Osteoblast (primary cell): ENCODE measurements around the gene EXOC4. TPM values are rescaled to one million over a fixed set of nuclear protein-coding genes. Genes with fewer than 3 reads are reported as not detected.

Experiments
- DNase-seq: peaks from one replicate; pipeline ENCODE4 v3.0.0; 2011; ENCODE audit warnings: low spot score, mixed read lengths; ENCODE audit not compliant: insufficient read length; ENCODE audit errors: missing footprints
- H2AFZ ChIP-seq: 2 replicates; pipeline ENCODE4 v1.6.0; 2011; ENCODE audit warnings: mild to moderate bottlenecking, low read length
- H3K27ac ChIP-seq: 2 replicates; pipeline ENCODE4 v1.5.1; 2011; ENCODE audit warnings: mild to moderate bottlenecking, low read depth, low read length, moderate library complexity
- H3K27me3 ChIP-seq: 2 replicates; pipeline ENCODE4 v1.6.0; 2012; ENCODE audit warnings: mild to moderate bottlenecking, control low read depth, inconsistent platforms, low read length, moderate library complexity; ENCODE audit not compliant: insufficient read depth
- H3K36me3 ChIP-seq: 2 replicates; pipeline ENCODE4 v1.5.1; 2011; ENCODE audit warnings: mild to moderate bottlenecking, low read length, control low read depth, moderate library complexity; ENCODE audit not compliant: insufficient read depth
- H3K4me1 ChIP-seq: 2 replicates; pipeline ENCODE4 v1.5.1; 2011; ENCODE audit warnings: mild to moderate bottlenecking, low read length, control low read depth, moderate library complexity; ENCODE audit not compliant: insufficient read depth
- H3K4me2 ChIP-seq: 2 replicates; pipeline ENCODE4 v1.6.0; 2011; ENCODE audit warnings: mild to moderate bottlenecking, low read length; ENCODE audit not compliant: insufficient read depth
- H3K4me3 ChIP-seq: fragments of 200-600 bp; sonication (generic); 3 replicates; pipeline ENCODE4 v1.5.1; 2012; ENCODE audit warnings: mild to moderate bottlenecking, low read length, inconsistent platforms; ENCODE audit not compliant: insufficient read depth
- H3K79me2 ChIP-seq: 2 replicates; pipeline ENCODE4 v1.6.0; 2012; ENCODE audit warnings: mild to moderate bottlenecking, low read length, control low read depth, inconsistent platforms; ENCODE audit not compliant: insufficient read depth
- H3K9me3 ChIP-seq: 2 replicates; pipeline ENCODE4 v1.5.1; 2011; ENCODE audit warnings: low read depth, low read length, control low read depth
- H4K20me1 ChIP-seq: 2 replicates; pipeline ENCODE4 v1.6.0; 2012; ENCODE audit warnings: mild to moderate bottlenecking, low read length, control low read depth; ENCODE audit not compliant: insufficient read depth
- CTCF ChIP-seq: IDR thresholded peaks from 2 replicates; pipeline ENCODE4 v1.5.1; 2011; ENCODE audit warnings: mild to moderate bottlenecking, low read depth, low read length, moderate library complexity; ENCODE audit errors: extremely low read depth
- total RNA-seq: library from RNA; depleted of rRNA; stranded (reverse); fragments of >200 nt; gene quantifications from 2 replicates; pipeline ENCODE4 v1.2.3, GENCODE V29; 2012

Gene EXOC4
- total RNA-seq, 1 donor = 134 TPM

DNA sequence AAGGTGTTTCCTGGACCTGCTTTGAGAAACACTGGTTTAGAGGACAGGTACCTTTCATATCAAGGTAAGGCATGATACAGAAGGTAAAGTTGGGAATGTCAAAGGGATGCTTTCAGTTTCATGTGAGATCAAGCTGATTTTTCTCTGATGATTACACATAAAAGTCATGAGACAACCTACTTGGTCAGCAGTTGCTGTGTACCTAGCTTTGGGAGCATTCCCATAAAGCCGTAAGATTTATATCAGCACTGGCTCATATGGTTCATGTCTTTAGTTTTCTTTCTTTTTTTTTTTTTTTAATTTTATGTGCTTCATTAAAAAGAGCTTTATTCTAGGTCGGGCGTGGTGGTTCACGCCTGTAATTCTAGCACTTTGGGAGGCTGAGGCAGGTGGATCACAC lies 609.0 kb downstream of the EXOC4 start:
- DNase-seq = no peak
- H2AFZ ChIP-seq = no peak overlapping the region
- no peak overlapping the region for H3K4me3 ChIP-seq
- H3K9me3 ChIP-seq = no peaks in the 10 kb centered on the region
- no peak for TF ChIP-seq CTCF
- no peaks in the 10 kb centered on the region for H3K79me2 ChIP-seq
- peaks cover 9% of the 10 kb centered on the region for H4K20me1 ChIP-seq
- H3K4me1 ChIP-seq = no peaks in the 10 kb centered on the region
- H3K27ac ChIP-seq = no peak overlapping the region
- no peak overlapping the region for H3K4me2 ChIP-seq
- H3K27me3 ChIP-seq = no peaks in the 10 kb centered on the region
- no peaks in the 10 kb centered on the region for H3K36me3 ChIP-seq

- Histone ChIP-seq H3K79me2 (no peaks in the 10 kb centered on the region), H4K20me1 (peaks cover 10% of the 10 kb centered on the region)
Observed at GRCh38 chr7:133863362-133864061, 610.6 kb downstream of the EXOC4 start.

DNA sequence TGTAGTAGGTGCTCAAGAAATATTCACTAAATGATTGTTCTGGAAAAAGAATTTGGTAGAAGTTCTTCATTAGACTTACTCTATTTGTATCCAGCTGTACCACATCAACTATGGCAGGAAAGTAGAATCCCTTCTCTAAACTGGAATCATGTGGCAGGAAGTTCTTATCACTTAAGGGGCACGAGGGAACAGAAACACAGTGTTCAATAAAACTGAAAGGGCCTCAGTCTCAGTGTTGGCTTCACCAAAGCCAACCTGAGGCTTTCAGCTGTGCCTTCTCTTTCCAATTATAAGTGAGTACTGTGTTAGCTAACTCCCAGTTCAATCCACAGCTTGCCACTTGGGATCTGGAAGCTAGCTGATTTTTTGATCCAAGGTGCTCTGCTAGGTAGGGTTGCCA lies 616.7 kb downstream of the EXOC4 start:
- Histone ChIP-seq H4K20me1 (peaks cover 11% of the 10 kb centered on the region), H3K4me1 (no peaks in the 10 kb centered on the region), H3K27ac (no peak overlapping the region), H3K27me3 (no peaks in the 10 kb centered on the region), H3K9me3 (no peaks in the 10 kb centered on the region), H3K4me2 (no peak overlapping the region), H3K36me3 (no peaks in the 10 kb centered on the region), H2AFZ (no peak overlapping the region), H3K79me2 (no peaks in the 10 kb centered on the region), H3K4me3 (no peak overlapping the region)
- no peak for DNase-seq
- no peak for TF ChIP-seq CTCF

More at GRCh38 chr7:133863362-133864061, 610.6 kb downstream of the EXOC4 start:
- no peak for DNase-seq
- Histone ChIP-seq H3K4me3 (no peak overlapping the region), H2AFZ (no peak overlapping the region), H3K36me3 (no peaks in the 10 kb centered on the region), H3K27me3 (no peaks in the 10 kb centered on the region), H3K9me3 (no peaks in the 10 kb centered on the region), H3K4me1 (no peaks in the 10 kb centered on the region), H3K4me2 (no peak overlapping the region), H3K27ac (no peak overlapping the region)
- no peak for TF ChIP-seq CTCF

GRCh38 chr7:133871757-133872156 lies 618.9 kb downstream of the EXOC4 start:
- H3K79me2 ChIP-seq = no peaks in the 10 kb centered on the region
- H3K4me2 ChIP-seq = no peak overlapping the region
- no peaks in the 10 kb centered on the region for H3K36me3 ChIP-seq
- H3K4me3 ChIP-seq = no peak overlapping the region
- H3K4me1 ChIP-seq = no peaks in the 10 kb centered on the region
- H3K27ac ChIP-seq = no peak overlapping the region
- no peaks in the 10 kb centered on the region for H3K9me3 ChIP-seq
- no peak for DNase-seq
- no peak overlapping the region for H2AFZ ChIP-seq
- TF ChIP-seq CTCF = no peak
- no peaks in the 10 kb centered on the region for H3K27me3 ChIP-seq
- peaks cover 10% of the 10 kb centered on the region for H4K20me1 ChIP-seq
